ENCODE data around the gene PHACTR2. TPM values are rescaled to one million over a fixed set of nuclear protein-coding genes. Genes with fewer than 3 reads are reported as not detected.
"Not testable (repeated sequence)": the region's sequence is repeated elsewhere in the genome, so short reads cannot be mapped to it uniquely, and the experiment has no call there.

PHACTR2 gene
- total RNA-seq, 1 donor from 2014 or later = 44.7 TPM

DNA sequence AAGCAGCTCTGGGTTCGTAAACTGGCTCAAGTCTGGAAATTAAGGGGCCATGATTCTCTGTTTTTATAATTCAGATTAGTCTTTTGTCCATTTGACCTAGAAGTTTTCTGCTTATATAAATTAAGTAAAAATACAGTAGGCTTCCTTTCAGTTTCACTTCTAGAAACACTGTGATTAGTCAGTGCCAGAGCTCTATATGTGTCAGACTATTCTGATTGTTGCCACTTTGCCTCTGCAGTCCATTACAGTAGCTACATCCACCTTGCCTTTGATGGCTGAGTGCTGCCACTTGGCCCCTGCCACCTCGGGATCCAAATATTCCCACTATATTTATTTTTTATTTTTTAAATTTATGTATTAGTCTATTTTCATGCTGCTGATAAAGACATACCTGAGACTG is 194.4 kb downstream of the PHACTR2 start:
- Histone ChIP-seq H3K27ac (ENCODE audit: low read depth, low read length) (no peak overlapping the region), H3K27me3 (ENCODE audit: insufficient read depth, low read length) (no peaks in the 10 kb centered on the region), H3K9ac (ENCODE audit: low read length) (no peak overlapping the region), H3K79me2 (ENCODE audit: insufficient read depth, low read length) (no peaks in the 10 kb centered on the region), H3K4me3 (ENCODE audit: insufficient read depth, low read depth, low read length) (no peak overlapping the region), H3K4me2 (ENCODE audit: low read length) (no peak overlapping the region), H3K9me3 (ENCODE audit: insufficient read depth, low read depth, low read length) (no peaks in the 10 kb centered on the region), H4K20me1 (ENCODE audit: insufficient read depth, low read length) (no peaks in the 10 kb centered on the region), H3K4me1 (ENCODE audit: insufficient read depth, low read length) (no peaks in the 10 kb centered on the region), H3K36me3 (ENCODE audit: insufficient read depth, low read length) (no peaks in the 10 kb centered on the region), H2AFZ (ENCODE audit: low read depth, low read length) (no peak overlapping the region)
- no peaks in the 10 kb centered on the region for H3K4me1 Mint-ChIP-seq (ENCODE audit: low read depth, unreplicated experiment)
- FAIRE-seq (no peak), DNase-seq (ENCODE audit: low read depth) (no peak)
- no peak overlapping the region for H3K4me3 Mint-ChIP-seq (ENCODE audit: unreplicated experiment)
- TF ChIP-seq, protein P1, sequence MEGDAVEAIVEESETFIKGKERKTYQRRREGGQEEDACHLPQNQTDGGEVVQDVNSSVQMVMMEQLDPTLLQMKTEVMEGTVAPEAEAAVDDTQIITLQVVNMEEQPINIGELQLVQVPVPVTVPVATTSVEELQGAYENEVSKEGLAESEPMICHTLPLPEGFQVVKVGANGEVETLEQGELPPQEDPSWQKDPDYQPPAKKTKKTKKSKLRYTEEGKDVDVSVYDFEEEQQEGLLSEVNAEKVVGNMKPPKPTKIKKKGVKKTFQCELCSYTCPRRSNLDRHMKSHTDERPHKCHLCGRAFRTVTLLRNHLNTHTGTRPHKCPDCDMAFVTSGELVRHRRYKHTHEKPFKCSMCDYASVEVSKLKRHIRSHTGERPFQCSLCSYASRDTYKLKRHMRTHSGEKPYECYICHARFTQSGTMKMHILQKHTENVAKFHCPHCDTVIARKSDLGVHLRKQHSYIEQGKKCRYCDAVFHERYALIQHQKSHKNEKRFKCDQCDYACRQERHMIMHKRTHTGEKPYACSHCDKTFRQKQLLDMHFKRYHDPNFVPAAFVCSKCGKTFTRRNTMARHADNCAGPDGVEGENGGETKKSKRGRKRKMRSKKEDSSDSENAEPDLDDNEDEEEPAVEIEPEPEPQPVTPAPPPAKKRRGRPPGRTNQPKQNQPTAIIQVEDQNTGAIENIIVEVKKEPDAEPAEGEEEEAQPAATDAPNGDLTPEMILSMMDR (IDR thresholded peaks at IDR 0.05; ENCODE audit: insufficient read depth, low read depth, low read length) = no peak
- TF ChIP-seq EZH2 (IDR thresholded peaks at IDR 0.05; ENCODE audit: insufficient read depth, low read length) = no peak
- H3K27ac Mint-ChIP-seq (ENCODE audit: unreplicated experiment) = no peak overlapping the region
- H3K36me3 Mint-ChIP-seq (ENCODE audit: low read depth, unreplicated experiment) = no peaks in the 10 kb centered on the region
- peaks cover 14% of the 10 kb centered on the region for H3K9me3 Mint-ChIP-seq (ENCODE audit: unreplicated experiment)
- no peaks in the 10 kb centered on the region for H3K27me3 Mint-ChIP-seq (ENCODE audit: low read depth, unreplicated experiment)

DNA sequence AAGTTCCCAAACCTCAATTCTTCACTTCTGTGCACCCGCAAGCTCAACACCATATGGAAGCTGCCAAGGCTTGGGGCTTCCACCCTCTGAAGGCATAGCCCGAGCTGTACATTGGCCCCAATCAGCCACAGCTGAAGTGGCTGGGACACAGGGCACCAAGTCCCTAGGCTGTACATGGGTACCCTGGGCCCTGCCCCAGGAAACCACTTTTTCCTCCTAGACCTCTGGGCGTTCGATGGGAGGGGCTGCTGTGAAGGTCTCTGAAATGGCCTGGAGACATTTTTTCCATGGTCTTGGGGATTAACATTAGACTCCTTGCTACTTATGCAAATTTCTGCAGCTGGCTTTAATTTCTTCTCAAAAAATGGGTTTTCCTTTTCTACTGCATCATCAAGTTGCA is 195.8 kb downstream of the PHACTR2 start:
- H3K36me3 Mint-ChIP-seq (ENCODE audit: low read depth, unreplicated experiment); DNase-seq (ENCODE audit: low read depth); H3K4me1 ChIP-seq (ENCODE audit: insufficient read depth, low read length); H3K9ac ChIP-seq (ENCODE audit: low read length); H3K4me1 Mint-ChIP-seq (ENCODE audit: low read depth, unreplicated experiment); H4K20me1 ChIP-seq (ENCODE audit: insufficient read depth, low read length); H3K4me3 ChIP-seq (ENCODE audit: insufficient read depth, low read depth, low read length); H3K27ac ChIP-seq (ENCODE audit: low read depth, low read length); H3K36me3 ChIP-seq (ENCODE audit: insufficient read depth, low read length); H3K27me3 ChIP-seq (ENCODE audit: insufficient read depth, low read length); H3K4me2 ChIP-seq (ENCODE audit: low read length); H2AFZ ChIP-seq (ENCODE audit: low read depth, low read length); H3K27ac Mint-ChIP-seq (ENCODE audit: unreplicated experiment); FAIRE-seq; H3K9me3 ChIP-seq (ENCODE audit: insufficient read depth, low read depth, low read length); H3K27me3 Mint-ChIP-seq (ENCODE audit: low read depth, unreplicated experiment); H3K4me3 Mint-ChIP-seq (ENCODE audit: unreplicated experiment); H3K79me2 ChIP-seq (ENCODE audit: insufficient read depth, low read length): not testable (repeated sequence)
- H3K9me3 Mint-ChIP-seq (ENCODE audit: unreplicated experiment) = peaks cover 15% of the 10 kb centered on the region

DNA sequence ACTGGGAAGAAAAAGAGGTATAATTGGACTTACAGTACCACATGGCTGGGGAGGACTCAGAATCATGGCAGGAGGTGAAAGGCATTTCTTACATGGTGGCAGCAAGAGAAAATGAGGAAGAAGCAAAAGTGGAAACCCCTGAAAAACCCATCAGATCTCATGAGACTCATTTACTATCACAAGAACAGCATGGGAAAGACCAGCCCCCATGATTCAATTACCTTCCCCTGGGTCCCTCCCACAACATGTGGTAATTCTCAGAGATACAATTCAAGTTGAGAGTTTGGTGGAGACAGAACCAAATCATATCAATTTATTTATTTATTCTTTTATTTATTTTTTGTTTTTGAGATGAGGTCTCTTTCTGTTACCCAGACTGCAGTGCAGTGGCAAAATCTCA is 196.7 kb downstream of the PHACTR2 start:
- H3K27ac ChIP-seq (ENCODE audit: low read depth, low read length); H3K27ac Mint-ChIP-seq (ENCODE audit: unreplicated experiment); DNase-seq (ENCODE audit: low read depth); H3K4me1 Mint-ChIP-seq (ENCODE audit: low read depth, unreplicated experiment); H3K27me3 ChIP-seq (ENCODE audit: insufficient read depth, low read length); H4K20me1 ChIP-seq (ENCODE audit: insufficient read depth, low read length); H3K36me3 Mint-ChIP-seq (ENCODE audit: low read depth, unreplicated experiment); H3K9ac ChIP-seq (ENCODE audit: low read length); H3K4me2 ChIP-seq (ENCODE audit: low read length); H2AFZ ChIP-seq (ENCODE audit: low read depth, low read length); H3K27me3 Mint-ChIP-seq (ENCODE audit: low read depth, unreplicated experiment); H3K4me3 ChIP-seq (ENCODE audit: insufficient read depth, low read depth, low read length); H3K4me1 ChIP-seq (ENCODE audit: insufficient read depth, low read length); FAIRE-seq; H3K9me3 ChIP-seq (ENCODE audit: insufficient read depth, low read depth, low read length); H3K36me3 ChIP-seq (ENCODE audit: insufficient read depth, low read length); H3K79me2 ChIP-seq (ENCODE audit: insufficient read depth, low read length); H3K4me3 Mint-ChIP-seq (ENCODE audit: unreplicated experiment): not testable (repeated sequence)
- H3K9me3 Mint-ChIP-seq (ENCODE audit: unreplicated experiment) = peaks cover 20% of the 10 kb centered on the region

All from astrocyte (in vitro differentiated cells and primary cell).